K562 (cell line): Measurements from ENCODE around the gene IGFL1. TPM values are rescaled to one million over a fixed set of nuclear protein-coding genes. Genes with fewer than 3 reads are reported as not detected.

ENCODE experiments used
- CUX1 ChIP-seq: fragments of 200-800 bp; sonication (Bioruptor generic); IDR thresholded peaks from 2 replicates; pipeline ENCODE4 v1.6.1; 2016; ENCODE audit warnings: missing genetic modification characterization, missing compliant biosample characterization
- FOS ChIP-seq: IDR thresholded peaks from 3 replicates; pipeline ENCODE4 v1.6.1; 2011; ENCODE audit not compliant: insufficient read length; ENCODE audit errors: extremely low read depth
- IRF1 ChIP-seq: sonication (generic); formaldehyde crosslinking; IDR thresholded peaks from 2 replicates; pipeline ENCODE4 v1.8.0; 2022; ENCODE audit warnings: missing genetic modification reagents, mild to moderate bottlenecking, borderline replicate concordance
- JUN ChIP-seq, 2 experiments: sonication (generic) in 1 of 2; formaldehyde crosslinking in 1 of 2; IDR thresholded peaks; 2 replicates each; pipeline versions ENCODE4 v1.6.1 to v1.8.0; 2012 to 2022; ENCODE audit warnings: borderline replicate concordance in 2 of 2, mild to moderate bottlenecking in 2 of 2, improper control_type of control experiment in 1 of 2, low read depth in 1 of 2, low read length in 1 of 2, missing genetic modification reagents in 1 of 2
- MTF1 ChIP-seq: fragments of 250-450 bp; sonication (Bioruptor Pico); IDR thresholded peaks from 2 replicates; pipeline ENCODE4 v1.9.0; 2021; ENCODE audit warnings: moderate library complexity, mild to moderate bottlenecking, inconsistent platforms, borderline replicate concordance
- NCOR1 ChIP-seq: fragments of 450-650 bp; IDR thresholded peaks from 2 replicates; pipeline ENCODE4 v1.6.1; 2016; ENCODE audit warnings: mild to moderate bottlenecking, moderate library complexity
- POLR2H ChIP-seq: IDR thresholded peaks from 2 replicates; pipeline ENCODE4 v1.6.1; 2016; ENCODE audit warnings: missing genetic modification characterization, low read depth, mild to moderate bottlenecking, control low read depth, missing compliant biosample characterization, moderate library complexity
- VEZF1 ChIP-seq: fragments of 200-800 bp; sonication (Bioruptor generic); IDR thresholded peaks from 2 replicates; pipeline ENCODE4 v1.6.1; 2017; ENCODE audit warnings: missing genetic modification characterization, missing compliant biosample characterization
- ZMIZ1 ChIP-seq, 2 experiments: fragments of 150-350 bp in 1 of 2; IDR thresholded peaks; 2 replicates each; pipeline ENCODE4 v1.6.1; 2012 to 2016; ENCODE audit warnings: low read depth in 2 of 2, low read length in 2 of 2, mild to moderate bottlenecking in 1 of 2, moderate library complexity in 1 of 2
- ZNF134 ChIP-seq: fragments of 250-450 bp; sonication (Bioruptor Pico); conservative IDR thresholded peaks from 2 replicates; pipeline ENCODE4 v1.4.0; 2020
- ZNF174 ChIP-seq: fragments of 250-450 bp; sonication (Bioruptor Pico); IDR thresholded peaks from 2 replicates; pipeline ENCODE4 v1.4.0; 2020; ENCODE audit warnings: mild to moderate bottlenecking
- ZNF197 ChIP-seq: fragments of 200-800 bp; sonication (Bioruptor generic); IDR thresholded peaks from 2 replicates; pipeline ENCODE4 v1.6.1; 2016; ENCODE audit warnings: low read depth, missing genetic modification characterization, missing compliant biosample characterization
- ZNF668 ChIP-seq: fragments of 250-450 bp; sonication (Bioruptor Pico); IDR thresholded peaks from 2 replicates; pipeline ENCODE4 v1.8.0; 2022; ENCODE audit warnings: mild to moderate bottlenecking, inconsistent platforms
- ZSCAN29 ChIP-seq: fragments of 450-650 bp; IDR thresholded peaks from 2 replicates; pipeline ENCODE4 v1.6.1; 2017
- polyA plus RNA-seq, 8 experiments: library from polyadenylated mRNA; depleted of rRNA in 4 of 8; stranded (reverse) in 5 of 8; unstranded in 3 of 8; fragments of >200 nt; fragmentation: Nextera tagmentation in 2 of 8; fragmentation: Illumina TruSeq in 1 of 8; extraction: Ambion mirVana in 2 of 8; extraction: Trizol in 1 of 8; gene quantifications; 2 replicates each; pipeline versions ENCODE4 v1.2.1 to v1.2.3, GENCODE V29; 2011 to 2014; ENCODE audit warnings: inconsistent platforms in 1 of 8, missing spikeins in 1 of 8
- total RNA-seq, 7 experiments: library from RNA; depleted of rRNA in 6 of 7; stranded (reverse); fragments of >200 nt in 6 of 7; fragmentation: Illumina TruSeq in 2 of 7; extraction: Trizol in 2 of 7; gene quantifications; 2 replicates each; pipeline versions ENCODE4 v1.2.1 to v1.2.3, GENCODE V29; 2011 to 2021; ENCODE audit warnings: low replicate concordance in 1 of 7

Gene IGFL1
- total and polyA plus RNA-seq, 9 of the 15 experiments (the other 6 are each of a cell fraction or from before 2014, with no cell fraction given): not detected

- TF ChIP-seq ZMIZ1 (IDR thresholded peaks at IDR 0.05; ENCODE audit: low read depth in 2 of 2, low read length in 2 of 2): no peak
- TF ChIP-seq ZNF174 (CRISPR knock-in tag): peak; percentile 87
- no peak for TF ChIP-seq IRF1 (CRISPR knock-in tag)
- TF ChIP-seq VEZF1 (CRISPR knock-in tag): peak; percentile 65
- TF ChIP-seq ZNF197 (CRISPR knock-in tag): peak; percentile 86
- TF ChIP-seq CUX1 (CRISPR knock-in tag): peak; percentile 64; the same call in 1 of the 2 replicates
- TF ChIP-seq ZSCAN29: no peak
- peak; percentile 94 for TF ChIP-seq ZNF668 (CRISPR knock-in tag)
- no peak for TF ChIP-seq POLR2H (tag)
- TF ChIP-seq NCOR1: peak; percentile 78
- TF ChIP-seq ZNF134: peak; percentile 69; the same call in 1 of the 2 replicates
- no peak for TF ChIP-seq FOS
- TF ChIP-seq MTF1 (CRISPR knock-in tag): peak; percentile 36; the same call in 1 of the 2 replicates
- TF ChIP-seq JUN (IDR thresholded peaks at IDR 0.05; ENCODE audit: borderline replicate concordance, low read depth, low read length): no peak
- TF ChIP-seq JUN (CRISPR knock-in tag; IDR thresholded peaks at IDR 0.05; ENCODE audit: borderline replicate concordance): no peak
These were observed 26.4 kb upstream of the IGFL1 start (continued) for GRCh38 chr19:46202872-46203860.
